Measurements from ENCODE around the gene PNP.
A peak's percentile ranks its signal among the peaks of the same experiment; 100 is the strongest.

PNP gene

GRCh38 chr14:20460458-20461224 is 8.6 kb upstream of the PNP start:
- TF ChIP-seq CSRNP3 (CRISPR knock-in tag; IDR thresholded peaks at IDR 0.05) (no peak), ZNF8 (CRISPR knock-in tag; IDR thresholded peaks at IDR 0.05) (no peak), ESRRG (CRISPR knock-in tag; IDR thresholded peaks at IDR 0.05) (no peak), ISL1 (CRISPR knock-in tag; IDR thresholded peaks at IDR 0.05) (no peak), PPARA (CRISPR knock-in tag; IDR thresholded peaks at IDR 0.05; ENCODE audit: borderline replicate concordance) (no peak), SNAI2 (CRISPR knock-in tag; IDR thresholded peaks at IDR 0.05) (no peak)
- ATAC-seq, result no peak; the same call in 2 of the 3 replicates

- TF ChIP-seq ARNTL (CRISPR knock-in tag; IDR thresholded peaks at IDR 0.05; ENCODE audit: borderline replicate concordance, low read depth) (peak; percentile 90), SNAI2 (CRISPR knock-in tag; IDR thresholded peaks at IDR 0.05) (no peak), PPARA (CRISPR knock-in tag; IDR thresholded peaks at IDR 0.05; ENCODE audit: borderline replicate concordance) (peak; percentile 90; the same call in 1 of the 2 replicates), CSDC2 (CRISPR knock-in tag; IDR thresholded peaks at IDR 0.05) (peak; percentile 85), ZFP30 (CRISPR knock-in tag; IDR thresholded peaks at IDR 0.05) (no peak), ZFP3 (CRISPR knock-in tag; IDR thresholded peaks at IDR 0.05) (peak; percentile 52; the same call in 1 of the 2 replicates), ZNF565 (CRISPR knock-in tag; conservative IDR thresholded peaks at IDR 0.05; ENCODE audit: low read depth) (0 out of 2 replicates have a peak, but pooled peaks have one; percentile 60), TCF4 (CRISPR knock-in tag; IDR thresholded peaks at IDR 0.05; ENCODE audit: borderline replicate concordance) (peak; percentile 24; the same call in 1 of the 2 replicates), POU6F1 (CRISPR knock-in tag; IDR thresholded peaks at IDR 0.05; ENCODE audit: borderline replicate concordance, low read depth) (no peak), TOX (CRISPR knock-in tag; IDR thresholded peaks at IDR 0.05; ENCODE audit: borderline replicate concordance) (no peak), CREB5 (CRISPR knock-in tag; IDR thresholded peaks at IDR 0.05; ENCODE audit: low read depth) (no peak), TSHZ2 (CRISPR knock-in tag; IDR thresholded peaks at IDR 0.05) (peak; percentile 85)
- peak; percentile 98 for ATAC-seq
Measured at GRCh38 chr14:20461225-20462141, 7.7 kb upstream of the PNP start, which contains the start of gene PIP4P1. Gene PIP4P1 (minus strand): TSS chr14:20461434. CDS start chr14:20461325, 109 bp downstream.

GRCh38 chr14:20468764-20469241 is 403 bp upstream of the PNP start:
- TF ChIP-seq TOX (CRISPR knock-in tag; IDR thresholded peaks at IDR 0.05; ENCODE audit: borderline replicate concordance), result no peak
- no peak for TF ChIP-seq PPARA (CRISPR knock-in tag; IDR thresholded peaks at IDR 0.05; ENCODE audit: borderline replicate concordance)
- no peak for TF ChIP-seq ZNF70 (CRISPR knock-in tag; IDR thresholded peaks at IDR 0.05)
- no peak for TF ChIP-seq ARNTL (CRISPR knock-in tag; IDR thresholded peaks at IDR 0.05; ENCODE audit: borderline replicate concordance, low read depth)
- no peak for TF ChIP-seq ISL1 (CRISPR knock-in tag; IDR thresholded peaks at IDR 0.05)
- no peak for TF ChIP-seq ESRRG (CRISPR knock-in tag; IDR thresholded peaks at IDR 0.05)
- no peak for TF ChIP-seq TCF4 (CRISPR knock-in tag; IDR thresholded peaks at IDR 0.05; ENCODE audit: borderline replicate concordance)
- no peak for TF ChIP-seq ZNF8 (CRISPR knock-in tag; IDR thresholded peaks at IDR 0.05)
- no peak for TF ChIP-seq GLIS3 (CRISPR knock-in tag; IDR thresholded peaks at IDR 0.05)
- TF ChIP-seq CSDC2 (CRISPR knock-in tag; IDR thresholded peaks at IDR 0.05), result no peak
- no peak for TF ChIP-seq ZNF565 (CRISPR knock-in tag; conservative IDR thresholded peaks at IDR 0.05; ENCODE audit: low read depth)
- no peak for TF ChIP-seq OSR1 (CRISPR knock-in tag; IDR thresholded peaks at IDR 0.05)
- no peak for TF ChIP-seq ZFP3 (CRISPR knock-in tag; IDR thresholded peaks at IDR 0.05)
- TF ChIP-seq POU6F1 (CRISPR knock-in tag; IDR thresholded peaks at IDR 0.05; ENCODE audit: borderline replicate concordance, low read depth), result no peak
- TF ChIP-seq BACH2 (CRISPR knock-in tag; IDR thresholded peaks at IDR 0.05; ENCODE audit: borderline replicate concordance), result no peak
- no peak for TF ChIP-seq CSRNP3 (CRISPR knock-in tag; IDR thresholded peaks at IDR 0.05)
- TF ChIP-seq CREB5 (CRISPR knock-in tag; IDR thresholded peaks at IDR 0.05; ENCODE audit: low read depth), result no peak
- peak; percentile 29 for ATAC-seq

All from SK-N-SH treated with all-trans-retinoic acid at 6 μM for 48 hours (cell line).